ENCODE results near the gene BEGAIN.

DNA sequence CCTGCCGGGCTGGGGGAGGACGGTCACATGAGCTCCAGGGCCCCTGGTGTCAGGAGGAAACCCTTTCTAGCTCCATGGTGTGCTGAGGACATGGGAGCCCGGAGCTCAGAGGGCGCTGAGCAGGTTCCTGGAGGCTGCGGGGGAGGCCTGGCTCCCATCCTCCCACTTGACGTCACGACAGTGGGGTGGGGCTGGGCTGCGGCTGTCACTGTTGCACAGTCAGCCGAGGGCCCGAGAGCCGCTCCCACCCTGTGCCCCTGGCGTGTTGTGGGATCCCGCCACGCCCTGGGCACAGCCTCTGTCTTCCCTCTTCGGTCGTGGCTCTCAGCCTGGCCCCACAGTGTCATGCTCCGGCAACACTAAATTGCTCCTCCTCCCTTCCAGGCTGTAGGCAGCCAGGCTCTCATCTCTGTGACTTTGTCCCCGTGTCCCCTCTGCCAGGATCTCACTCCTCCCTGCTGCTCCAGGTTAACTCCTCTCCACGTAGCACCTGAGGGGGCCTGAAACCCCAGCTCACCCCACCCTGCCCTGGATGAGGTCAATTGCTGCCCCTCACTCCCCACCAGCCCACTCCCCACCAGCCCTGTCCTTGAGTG, 33.0 kb downstream of the BEGAIN start:
- no peak for TF ChIP-seq CTCF (IDR thresholded peaks at IDR 0.05)
- TF ChIP-seq POLR2A (IDR thresholded peaks at IDR 0.05) = no peak

All from ovary (tissue), 3 donors.